ENCODE data around the gene PRUNE2. TPM values are rescaled to one million over a fixed set of nuclear protein-coding genes. Genes with fewer than 3 reads are reported as not detected.

Gene PRUNE2
- total and polyA plus RNA-seq, 2 of the 13 experiments (the other 11 are each of a cell fraction or from before 2014, with no cell fraction given), result 0.02 TPM; not detected in 1

- H3K4me1 ChIP-seq (ENCODE audit: insufficient read depth, low read length), result no peaks in the 10 kb centered on the region
- POLR2A ChIA-PET, result no interaction called here
Observed at GRCh38 chr9:76677481-76678055, 228.3 kb downstream of the PRUNE2 start.

DNA sequence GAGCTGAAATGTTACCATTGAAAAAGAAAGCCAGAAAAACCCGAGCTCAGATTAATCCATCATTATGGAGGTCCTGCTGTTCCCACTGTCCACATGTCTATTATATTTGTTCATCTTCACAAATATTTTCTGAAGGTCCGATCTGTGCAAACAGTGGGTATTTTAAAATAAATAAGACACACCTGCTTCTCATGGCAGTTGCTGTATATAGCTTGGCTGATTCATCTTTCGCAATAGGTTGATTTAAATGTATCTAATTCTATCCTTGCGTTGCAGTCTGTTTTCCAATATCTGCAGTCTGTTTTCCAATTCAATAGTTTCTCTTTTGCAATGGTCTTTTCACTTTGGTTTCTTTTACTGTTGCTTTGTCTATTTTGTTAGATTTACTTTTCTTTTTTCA, 229.1 kb downstream of the PRUNE2 start:
- TF ChIP-seq, protein P1, sequence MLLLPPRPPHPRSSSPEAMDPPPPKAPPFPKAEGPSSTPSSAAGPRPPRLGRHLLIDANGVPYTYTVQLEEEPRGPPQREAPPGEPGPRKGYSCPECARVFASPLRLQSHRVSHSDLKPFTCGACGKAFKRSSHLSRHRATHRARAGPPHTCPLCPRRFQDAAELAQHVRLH (CRISPR knock-in tag; IDR thresholded peaks at IDR 0.05; ENCODE audit: borderline replicate concordance, low read depth), result no peak
- peak; percentile 61 for TF ChIP-seq CEBPB (IDR thresholded peaks at IDR 0.05; ENCODE audit: borderline replicate concordance, low read depth, low read length)
- TF ChIP-seq, protein P2, sequence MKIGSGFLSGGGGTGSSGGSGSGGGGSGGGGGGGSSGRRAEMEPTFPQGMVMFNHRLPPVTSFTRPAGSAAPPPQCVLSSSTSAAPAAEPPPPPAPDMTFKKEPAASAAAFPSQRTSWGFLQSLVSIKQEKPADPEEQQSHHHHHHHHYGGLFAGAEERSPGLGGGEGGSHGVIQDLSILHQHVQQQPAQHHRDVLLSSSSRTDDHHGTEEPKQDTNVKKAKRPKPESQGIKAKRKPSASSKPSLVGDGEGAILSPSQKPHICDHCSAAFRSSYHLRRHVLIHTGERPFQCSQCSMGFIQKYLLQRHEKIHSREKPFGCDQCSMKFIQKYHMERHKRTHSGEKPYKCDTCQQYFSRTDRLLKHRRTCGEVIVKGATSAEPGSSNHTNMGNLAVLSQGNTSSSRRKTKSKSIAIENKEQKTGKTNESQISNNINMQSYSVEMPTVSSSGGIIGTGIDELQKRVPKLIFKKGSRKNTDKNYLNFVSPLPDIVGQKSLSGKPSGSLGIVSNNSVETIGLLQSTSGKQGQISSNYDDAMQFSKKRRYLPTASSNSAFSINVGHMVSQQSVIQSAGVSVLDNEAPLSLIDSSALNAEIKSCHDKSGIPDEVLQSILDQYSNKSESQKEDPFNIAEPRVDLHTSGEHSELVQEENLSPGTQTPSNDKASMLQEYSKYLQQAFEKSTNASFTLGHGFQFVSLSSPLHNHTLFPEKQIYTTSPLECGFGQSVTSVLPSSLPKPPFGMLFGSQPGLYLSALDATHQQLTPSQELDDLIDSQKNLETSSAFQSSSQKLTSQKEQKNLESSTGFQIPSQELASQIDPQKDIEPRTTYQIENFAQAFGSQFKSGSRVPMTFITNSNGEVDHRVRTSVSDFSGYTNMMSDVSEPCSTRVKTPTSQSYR (CRISPR knock-in tag; IDR thresholded peaks at IDR 0.05; ENCODE audit: borderline replicate concordance), result no peak
- no peaks in the 10 kb centered on the region for H4K20me1 ChIP-seq (ENCODE audit: insufficient read depth, low read length)
- H3K4me2 ChIP-seq (ENCODE audit: low read depth, low read length), result no peak overlapping the region
- no peaks in the 10 kb centered on the region for H3K4me1 ChIP-seq (ENCODE audit: insufficient read depth, low read length)
- POLR2A ChIA-PET, result no interaction called here
- H2AFZ ChIP-seq (ENCODE audit: low read length), result no peak overlapping the region
- ATAC-seq (no peak), DNase-seq (ENCODE audit: low spot score) (no peak), FAIRE-seq (no peak)
- H3K9me3 ChIP-seq (ENCODE audit: low read length), result no peaks in the 10 kb centered on the region
- no peaks in the 10 kb centered on the region for H3K27me3 ChIP-seq (ENCODE audit: control insufficient read depth in 1 of 2, insufficient read depth in 2 of 2, low read length in 2 of 2)
- no peaks in the 10 kb centered on the region for H3K79me2 ChIP-seq (ENCODE audit: insufficient read depth, low read length)
- CTCF ChIA-PET (ENCODE audit: low intra/inter-chr PET ratio, low total read pairs), result no interaction called here
- no TSS peak for BruUV-seq (replicated peaks)
- WGBS (ENCODE audit: low lambda C conversion rate), result 33% methylated on average over 4 of the region's 4 CpGs
- in situ Hi-C loops (cut with HindIII; ENCODE audit: extremely low pct_ligation_motif_present, low pct_unique_long_range_greater_than_20kb) (no loop called here), intact Hi-C loops (cut with micrococcal nuclease; ENCODE audit: unreplicated experiment) (no loop called here)
- H3K4me3 ChIP-seq (replicated peaks in 1 of 3; ENCODE audit: insufficient read depth in 1 of 3, low read depth in 2 of 3, low read length in 3 of 3), result no peak overlapping the region
- H3K36me3 ChIP-seq (replicated peaks in 1 of 2; ENCODE audit: control insufficient read depth in 1 of 2, insufficient read depth in 2 of 2, low read length in 2 of 2), result no peaks in the 10 kb centered on the region
- H3K27ac ChIP-seq (ENCODE audit: extremely low read length, insufficient read depth, low read length), result no peak overlapping the region
- no peak overlapping the region for H3K9ac ChIP-seq (ENCODE audit: insufficient read depth, low read depth, low read length)

More at GRCh38 chr9:76677481-76678055, 228.3 kb downstream of the PRUNE2 start:
- DNase-seq (ENCODE audit: low spot score) (no peak), FAIRE-seq (no peak), ATAC-seq (peak; percentile 62; the same call in 2 of the 3 replicates)
- Histone ChIP-seq H3K9ac (ENCODE audit: insufficient read depth, low read depth, low read length) (no peak overlapping the region), H3K79me2 (ENCODE audit: insufficient read depth, low read length) (no peaks in the 10 kb centered on the region), H4K20me1 (ENCODE audit: insufficient read depth, low read length) (no peaks in the 10 kb centered on the region), H2AFZ (ENCODE audit: low read length) (no peak overlapping the region), H3K9me3 (ENCODE audit: low read length) (no peaks in the 10 kb centered on the region), H3K4me3 (replicated peaks in 1 of 3; ENCODE audit: insufficient read depth in 1 of 3, low read depth in 2 of 3, low read length in 3 of 3) (no peak overlapping the region), H3K27ac (ENCODE audit: extremely low read length, insufficient read depth, low read length) (no peak overlapping the region), H3K27me3 (ENCODE audit: control insufficient read depth in 1 of 2, insufficient read depth in 2 of 2, low read length in 2 of 2) (no peaks in the 10 kb centered on the region), H3K36me3 (replicated peaks in 1 of 2; ENCODE audit: control insufficient read depth in 1 of 2, insufficient read depth in 2 of 2, low read length in 2 of 2) (no peaks in the 10 kb centered on the region), H3K4me2 (ENCODE audit: low read depth, low read length) (peak overlapping the region; percentile 23; the same call in 1 of the 2 replicates)
- intact Hi-C loops (cut with micrococcal nuclease; ENCODE audit: unreplicated experiment) (no loop called here), in situ Hi-C loops (cut with HindIII; ENCODE audit: extremely low pct_ligation_motif_present, low pct_unique_long_range_greater_than_20kb) (no loop called here)
- no peak for TF ChIP-seq SMC3 (IDR thresholded peaks at IDR 0.05; ENCODE audit: low read length)
- BruUV-seq (replicated peaks), result no TSS peak
- WGBS (ENCODE audit: low lambda C conversion rate), result 25% methylated on average over 14 of the region's 15 CpGs
- CTCF ChIA-PET (ENCODE audit: low intra/inter-chr PET ratio, low total read pairs), result no interaction called here

Measured in HepG2 (cell line).